Stimulated activated CD8-positive, alpha-beta memory T cell treated with anti-CD3 and anti-CD28 coated beads, Interleukin-2, amount 100 ng/mL, for 1 hour (primary cell): Measurements from ENCODE around the gene MFN2.
"Not testable (repeated sequence)": the region's sequence is repeated elsewhere in the genome, so short reads cannot be mapped to it uniquely, and the experiment has no call there.

Source experiments
- DNase-seq, 2 donors: peaks; one replicate each; pipeline ENCODE4 v3.0.0-alpha.2; 2020; ENCODE audit warnings: low read depth in 2 of 2

The MFN2 gene

DNA sequence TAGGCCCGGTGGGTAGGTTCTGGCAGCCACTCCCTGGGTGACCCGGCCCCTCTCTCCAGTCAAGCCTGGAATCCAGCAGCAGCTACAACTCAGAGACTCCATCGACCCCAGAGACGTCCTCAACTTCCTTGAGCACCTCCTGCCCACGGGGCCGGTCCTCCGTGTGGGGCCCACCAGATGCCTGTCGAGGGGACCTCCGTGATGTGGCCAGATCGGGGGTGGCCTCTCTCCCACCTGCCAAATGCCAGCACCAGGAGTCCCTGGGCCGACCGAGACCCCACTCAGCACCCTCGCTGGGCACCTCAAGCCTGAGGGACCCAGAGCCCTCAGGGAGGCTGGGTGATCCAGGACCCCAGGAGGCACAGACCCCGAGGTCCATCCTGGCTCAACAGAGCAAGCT is 41.8 kb downstream of the MFN2 start:
- no peak for DNase-seq

DNA sequence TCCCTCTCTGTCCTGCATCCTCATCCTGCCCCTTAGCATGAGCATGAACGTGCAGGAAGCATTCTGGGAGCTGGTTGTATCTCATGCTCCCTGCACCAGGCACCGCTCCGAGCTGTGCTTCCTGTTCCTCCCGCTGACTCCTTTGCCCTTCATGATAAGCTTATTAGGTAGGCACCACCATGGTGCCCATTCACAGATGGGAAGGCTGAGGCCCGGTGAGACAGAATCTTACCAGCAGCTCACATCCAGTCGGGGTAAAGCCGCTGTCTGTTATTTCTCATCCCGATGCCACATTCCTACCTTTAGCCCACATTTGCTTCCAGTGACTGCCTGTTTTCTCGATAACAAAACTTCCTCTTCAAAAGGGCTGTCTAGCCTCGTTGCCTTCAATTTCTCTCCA is 46.3 kb downstream of the MFN2 start:
- no peak for DNase-seq

DNA sequence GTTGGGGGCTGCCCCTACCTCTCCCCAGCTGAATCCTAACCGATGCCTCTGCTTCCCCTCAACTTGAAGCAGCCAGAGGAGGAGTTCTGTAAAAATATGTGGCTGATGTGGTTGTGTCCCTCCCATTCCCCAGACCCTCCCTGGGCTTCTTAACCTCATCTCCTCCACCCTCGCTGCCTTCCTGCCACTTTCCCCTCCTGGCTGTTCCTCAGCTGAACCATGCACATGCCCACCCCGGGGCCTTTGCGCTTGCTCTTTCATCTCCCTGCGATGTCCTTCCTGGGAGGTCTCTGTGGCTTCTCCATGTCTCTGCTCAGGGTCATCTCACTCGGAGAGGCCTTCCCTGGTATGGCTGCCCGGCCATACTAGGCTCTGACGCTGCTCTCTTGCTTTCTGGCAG is 48.0 kb downstream of the MFN2 start:
- DNase-seq: no peak

DNA sequence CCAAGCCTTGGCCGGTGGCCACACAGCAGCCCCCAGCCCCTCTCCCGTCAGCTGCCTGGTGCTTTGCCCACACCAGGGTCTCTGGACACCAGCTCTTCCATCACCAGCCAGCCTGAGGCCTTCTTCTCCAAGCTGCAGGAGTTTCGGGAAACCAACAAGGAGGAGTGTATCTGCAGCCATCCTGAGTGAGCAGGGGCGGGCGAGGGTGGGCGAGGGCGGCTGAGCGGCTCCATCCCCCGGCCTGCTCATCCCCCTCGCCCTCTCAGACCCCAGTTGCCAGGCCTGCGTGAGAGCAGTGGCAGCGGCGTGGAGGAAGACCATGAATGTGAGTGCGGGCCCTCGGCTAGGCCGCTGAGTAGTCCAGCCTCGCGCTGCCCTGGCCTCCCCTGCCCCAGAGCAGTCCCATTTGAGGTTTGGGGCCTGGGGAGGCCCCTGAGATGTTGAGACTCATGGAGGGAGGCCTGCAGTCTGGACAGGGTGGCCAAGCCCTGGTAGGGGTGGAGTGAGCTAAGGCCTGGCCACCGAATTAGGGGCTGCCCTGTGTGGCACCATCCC is 48.8 kb downstream of the MFN2 start:
- no peak for DNase-seq

DNA sequence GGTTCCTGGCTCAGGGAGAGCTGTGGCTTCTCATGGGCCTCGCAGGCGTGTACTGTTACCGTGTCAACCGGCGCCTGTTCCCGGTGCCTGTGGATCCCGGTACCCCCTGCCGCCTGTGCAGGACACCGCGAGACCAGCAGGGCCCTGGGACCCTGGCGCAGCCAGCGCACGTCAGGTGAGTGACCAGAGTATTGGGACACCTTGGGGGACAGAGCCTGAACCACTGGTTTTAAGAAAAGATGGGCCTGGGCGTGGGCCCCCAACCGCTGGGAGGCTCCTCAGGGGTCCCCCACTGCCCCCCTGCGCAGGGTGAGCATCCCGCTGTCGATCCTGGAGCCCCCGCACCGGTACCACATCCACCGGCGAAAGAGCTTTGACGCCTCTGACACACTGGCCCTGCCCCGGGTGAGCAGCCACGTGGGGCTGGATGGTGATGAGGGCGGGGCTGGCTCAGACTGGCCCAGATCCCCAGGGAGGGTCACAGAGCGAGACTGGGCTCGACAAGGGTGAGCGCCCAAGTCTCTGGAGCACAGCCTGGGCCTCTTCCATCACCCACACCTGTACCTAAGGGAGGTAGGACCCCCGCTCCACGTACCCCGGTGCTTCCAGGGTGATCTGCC is 49.6 kb downstream of the MFN2 start:
- no peak for DNase-seq

DNA sequence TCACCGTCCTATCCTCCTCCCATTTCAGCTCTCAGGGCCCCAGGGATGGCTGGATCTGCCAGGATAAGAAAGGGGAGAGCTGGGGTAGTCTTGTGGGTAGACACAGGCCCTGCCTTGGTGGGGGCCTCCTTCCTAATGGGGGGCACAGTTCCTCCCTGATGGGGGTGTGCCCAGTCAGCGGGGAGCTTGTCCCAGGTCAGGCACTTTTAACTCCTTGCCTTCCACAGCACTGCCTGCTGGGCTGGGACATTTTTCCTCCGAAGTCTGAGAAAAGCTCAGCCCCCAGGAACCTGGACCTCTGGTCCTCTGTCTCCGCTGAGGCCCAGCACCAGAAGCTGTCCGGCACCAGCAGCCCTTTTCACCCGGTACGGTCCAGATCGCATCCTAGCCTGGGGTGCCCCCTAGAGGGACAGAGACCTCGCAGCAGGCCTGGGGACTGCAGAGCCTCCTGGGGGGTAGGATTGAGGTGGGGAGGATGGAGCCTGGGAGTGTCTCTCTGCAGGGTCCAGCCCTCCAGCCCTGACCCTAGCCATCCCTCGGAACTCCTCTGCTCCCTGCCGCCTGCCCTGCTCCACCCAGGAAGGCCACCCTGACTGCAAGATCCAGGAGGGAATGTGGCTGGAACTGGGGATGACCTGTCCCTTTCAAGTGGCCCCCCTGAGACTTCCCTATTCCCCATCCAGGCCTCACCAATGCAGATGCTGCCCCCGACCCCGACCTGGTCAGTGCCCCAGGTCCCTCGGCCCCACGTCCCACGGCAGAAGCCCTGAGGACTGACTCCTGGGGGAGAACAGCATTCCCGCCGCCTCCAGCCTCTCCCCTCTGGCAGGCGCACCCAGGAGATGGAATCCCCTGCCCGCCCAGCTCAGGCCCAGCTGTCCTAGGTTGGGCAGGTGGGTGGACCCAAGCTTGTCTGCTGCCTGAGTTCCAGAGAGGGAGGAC is 51.1 kb downstream of the MFN2 start:
- DNase-seq: no peak

DNA sequence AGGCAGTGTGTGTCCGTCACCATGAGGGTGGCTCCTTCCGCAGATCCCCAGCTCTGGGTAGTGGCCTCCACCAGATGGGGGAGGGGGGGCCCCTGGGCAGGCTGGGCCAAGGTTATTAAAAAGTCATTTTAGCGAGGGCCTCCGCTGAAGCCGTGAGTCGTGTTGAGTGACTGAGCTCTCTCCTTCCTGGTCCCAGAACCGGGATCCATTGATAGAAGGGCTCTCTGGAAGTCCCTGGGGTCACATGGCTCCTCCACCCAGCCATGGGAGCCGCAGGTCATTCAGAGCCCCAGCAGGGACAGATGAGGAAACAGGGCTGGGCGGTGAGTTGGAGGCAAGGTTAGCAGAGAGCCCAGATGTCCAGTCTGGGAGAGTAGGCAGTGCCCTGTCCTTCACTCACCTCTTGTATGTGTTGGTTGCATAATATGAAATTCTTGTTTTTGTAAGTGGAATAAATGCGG is 51.9 kb downstream of the MFN2 start:
- no peak for DNase-seq

DNA sequence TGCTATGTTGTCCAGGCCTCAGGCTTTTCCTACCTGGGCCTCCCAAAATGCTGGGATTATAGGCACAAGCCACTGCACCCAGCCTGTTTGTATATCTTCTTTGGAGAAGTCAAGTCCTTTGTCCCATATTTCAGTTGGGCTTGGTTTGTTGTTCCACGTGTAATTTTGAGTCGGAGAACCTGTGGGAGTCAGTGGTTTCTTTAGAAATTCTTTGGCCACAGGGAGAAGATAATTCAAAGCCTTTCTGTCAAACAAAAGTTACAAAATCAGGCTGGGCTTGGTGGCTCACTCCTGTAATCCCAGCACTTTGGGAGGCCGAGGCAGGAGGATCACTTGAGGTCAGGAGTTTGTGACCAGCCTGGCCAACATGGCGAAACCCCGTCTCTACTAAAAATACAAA is 53.2 kb downstream of the MFN2 start:
- DNase-seq: not testable (repeated sequence)

DNA sequence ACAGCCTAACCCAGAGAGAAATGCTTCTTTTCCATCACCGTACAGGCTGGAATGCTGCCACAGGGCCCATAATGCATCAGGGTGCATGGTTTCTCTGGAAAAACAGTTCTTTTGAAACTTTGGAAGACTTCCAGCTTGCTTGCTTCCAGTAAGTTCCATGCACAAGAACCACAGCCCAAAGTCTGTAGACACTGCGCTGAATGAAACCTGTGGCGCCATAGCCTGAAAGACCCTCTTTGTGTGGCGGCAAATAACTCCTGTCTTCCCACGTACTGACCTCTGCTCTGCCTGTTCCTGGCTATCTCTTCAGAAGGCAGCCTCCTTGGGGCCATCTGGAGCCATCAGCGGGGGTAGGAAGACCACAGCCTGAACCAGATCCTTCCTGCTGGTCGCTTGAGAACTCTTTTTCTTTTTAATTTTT is 54.1 kb downstream of the MFN2 start:
- DNase-seq: no peak

DNA sequence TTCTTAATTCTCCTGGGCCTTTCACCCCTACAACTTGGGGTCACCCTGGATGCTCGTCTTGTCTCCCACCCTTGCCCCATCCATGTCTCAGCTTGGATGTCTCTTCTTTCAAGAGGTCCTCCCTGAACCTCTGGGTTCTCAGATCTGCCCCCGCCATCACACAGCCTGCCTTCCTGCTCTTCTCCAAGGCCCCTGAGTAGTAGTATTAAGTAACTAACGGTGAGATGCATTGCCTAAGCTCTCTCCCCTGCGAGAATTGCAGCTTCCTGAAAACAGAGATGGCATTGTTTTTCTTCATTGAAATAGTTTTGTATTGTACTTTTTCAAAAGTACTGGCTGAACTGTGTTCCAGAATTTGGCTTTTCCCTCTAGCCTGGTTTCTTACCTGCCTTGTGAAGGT is 55.1 kb downstream of the MFN2 start:
- DNase-seq: no peak

DNA sequence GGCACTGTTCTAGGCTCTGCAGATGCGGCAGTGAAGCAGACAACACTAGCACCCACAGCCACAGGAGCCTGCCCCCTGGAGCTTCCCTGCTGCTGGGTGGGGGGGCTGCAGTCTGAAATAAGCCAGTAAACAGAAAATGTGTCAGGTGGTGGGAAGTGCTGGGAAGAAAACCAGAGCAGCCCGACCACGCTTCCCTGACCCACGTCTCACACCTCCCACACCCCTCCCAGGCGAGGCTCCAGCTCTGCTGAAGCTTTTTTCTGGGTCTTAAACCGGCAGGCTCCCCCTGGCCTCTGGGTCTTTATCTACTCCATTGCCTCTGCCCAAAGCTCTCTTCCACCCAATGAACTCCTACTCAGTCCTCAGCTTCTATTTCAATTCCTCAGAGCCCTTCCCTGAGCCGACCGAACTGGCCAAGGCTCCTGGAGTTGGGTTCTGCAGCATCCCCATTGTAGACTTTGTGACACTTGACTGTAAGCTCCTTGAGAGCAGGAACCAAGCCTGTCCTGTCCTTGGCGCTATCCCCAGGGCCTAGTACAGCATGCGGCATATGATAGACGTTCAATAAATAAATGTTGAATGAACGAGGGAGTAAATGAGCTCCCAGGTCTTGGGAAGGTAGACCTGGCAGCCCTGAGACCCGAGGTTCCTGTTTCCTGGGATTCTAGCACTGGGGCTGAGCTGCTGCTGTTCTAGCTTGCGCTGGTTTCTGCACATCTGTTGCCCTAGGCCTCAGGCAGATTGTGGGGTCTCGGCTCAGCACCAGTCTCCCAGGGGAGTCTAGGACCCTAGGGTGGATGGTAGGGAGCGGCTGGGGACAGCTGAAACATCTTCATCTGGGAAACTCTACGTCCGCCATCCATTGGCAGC is 57.5 kb downstream of the MFN2 start:
- DNase-seq: no peak

DNA sequence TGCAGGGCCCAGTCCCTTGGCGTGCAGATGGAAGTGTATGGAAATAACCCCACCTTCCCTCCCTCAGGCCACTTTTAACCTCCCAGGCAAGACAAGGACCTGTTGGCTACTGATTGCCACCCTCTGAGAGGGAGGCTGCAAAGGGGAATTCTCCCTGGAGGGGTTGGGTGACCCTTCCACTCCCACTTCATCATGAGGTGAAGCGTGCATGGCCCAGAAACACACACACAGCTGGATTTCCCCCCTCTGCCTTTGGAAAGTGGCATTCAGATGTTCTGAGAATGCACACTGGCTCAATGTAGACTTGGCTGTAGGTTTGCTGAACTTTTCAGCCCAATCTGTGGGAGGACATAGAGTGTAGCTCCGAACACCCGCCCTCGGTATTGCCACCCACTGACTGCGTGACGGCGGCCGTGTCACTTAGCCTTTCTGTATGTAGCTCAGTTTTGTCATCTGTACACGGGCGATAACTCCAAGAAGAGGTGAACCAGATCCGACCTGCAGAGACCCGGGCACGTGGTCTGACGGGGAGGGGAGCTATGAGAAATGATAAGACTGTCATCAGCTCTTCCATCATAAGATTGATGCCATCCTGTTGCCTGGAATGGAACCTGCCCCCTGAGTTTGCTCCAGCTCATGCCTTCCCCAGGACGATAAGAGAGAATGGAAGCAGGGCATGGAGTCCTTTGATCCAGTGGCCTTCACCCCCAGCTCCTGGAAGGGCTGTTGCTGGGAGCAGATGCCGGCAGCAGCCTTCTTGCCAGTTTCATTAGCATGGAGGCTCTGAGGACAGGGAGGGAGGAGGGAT is 58.3 kb downstream of the MFN2 start:
- no peak for DNase-seq

DNA sequence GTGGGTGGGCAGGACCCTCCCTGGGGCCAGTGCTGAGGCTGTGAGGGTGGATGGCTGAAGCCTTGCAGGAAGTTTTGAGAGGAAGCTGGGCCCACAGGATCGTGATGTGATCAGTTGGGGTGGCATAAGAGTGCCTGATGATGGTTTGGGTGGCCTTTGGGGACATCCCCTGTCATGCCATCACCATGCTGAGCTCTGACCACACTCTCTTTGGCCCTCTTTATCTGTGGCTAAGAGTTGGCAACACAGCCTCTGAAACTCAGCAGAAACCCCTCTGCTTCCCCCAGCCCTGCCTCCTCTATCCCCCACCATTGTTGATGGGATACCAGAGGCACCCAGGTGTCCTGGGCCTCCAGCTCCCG is 58.9 kb downstream of the MFN2 start:
- DNase-seq: no peak

DNA sequence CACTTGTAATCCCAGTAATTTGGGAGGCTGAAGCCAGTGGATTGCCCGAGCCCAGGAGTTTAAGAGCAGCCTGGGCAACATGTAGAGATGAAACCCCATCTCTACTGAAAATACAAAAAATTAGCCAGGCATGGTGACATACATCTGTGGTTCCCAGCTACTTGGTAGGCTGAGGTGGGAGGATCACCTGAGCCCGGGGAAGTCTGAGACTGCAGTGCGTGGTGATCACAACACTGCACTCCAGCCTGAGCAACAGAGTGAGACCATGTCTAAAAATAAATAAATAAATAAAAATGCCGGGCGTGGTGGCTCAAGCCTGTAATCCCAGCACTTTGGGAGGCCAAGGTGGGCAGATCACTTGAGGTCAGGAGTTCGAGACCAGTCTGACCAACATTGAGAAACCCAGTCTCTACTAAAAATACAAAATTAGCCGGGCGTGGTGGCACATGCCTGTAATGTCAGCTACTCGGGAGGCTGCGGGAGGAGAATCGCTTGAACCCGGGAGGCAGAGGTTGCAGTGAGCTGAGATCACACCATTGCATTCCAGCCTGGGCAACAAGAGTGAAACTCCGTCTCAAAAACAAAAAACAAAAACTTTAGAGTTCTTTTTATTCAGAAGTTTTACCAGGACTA is 59.7 kb downstream of the MFN2 start:
- DNase-seq: not testable (repeated sequence)

DNA sequence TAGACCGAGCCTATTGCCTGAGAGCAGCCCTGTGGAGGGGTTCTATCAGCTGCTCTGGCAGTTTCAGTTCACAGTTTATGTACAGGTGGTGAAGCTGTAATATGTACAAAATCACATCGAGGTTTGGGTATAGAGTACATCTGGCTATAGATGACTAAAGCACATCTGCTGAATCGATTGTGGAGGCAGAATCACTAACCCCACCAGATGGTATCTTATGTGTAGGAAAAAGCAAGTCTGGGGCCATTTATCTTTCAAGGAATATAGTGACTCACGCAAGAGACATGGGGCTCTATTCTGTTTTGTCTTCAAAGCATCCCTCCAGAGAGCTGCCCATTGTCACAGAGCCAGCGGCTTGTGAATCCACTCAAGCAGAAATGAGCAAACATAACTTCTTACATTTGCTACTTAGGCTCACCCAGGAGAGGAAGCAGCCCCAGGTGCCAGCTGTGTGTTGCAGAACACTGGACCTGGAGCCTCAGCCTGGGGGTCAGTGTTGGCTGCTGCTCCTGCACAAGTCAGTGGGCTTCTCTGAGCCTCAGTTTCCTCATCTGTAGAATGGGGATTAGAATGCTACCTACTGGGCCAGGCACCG is 60.3 kb downstream of the MFN2 start:
- no peak for DNase-seq

DNA sequence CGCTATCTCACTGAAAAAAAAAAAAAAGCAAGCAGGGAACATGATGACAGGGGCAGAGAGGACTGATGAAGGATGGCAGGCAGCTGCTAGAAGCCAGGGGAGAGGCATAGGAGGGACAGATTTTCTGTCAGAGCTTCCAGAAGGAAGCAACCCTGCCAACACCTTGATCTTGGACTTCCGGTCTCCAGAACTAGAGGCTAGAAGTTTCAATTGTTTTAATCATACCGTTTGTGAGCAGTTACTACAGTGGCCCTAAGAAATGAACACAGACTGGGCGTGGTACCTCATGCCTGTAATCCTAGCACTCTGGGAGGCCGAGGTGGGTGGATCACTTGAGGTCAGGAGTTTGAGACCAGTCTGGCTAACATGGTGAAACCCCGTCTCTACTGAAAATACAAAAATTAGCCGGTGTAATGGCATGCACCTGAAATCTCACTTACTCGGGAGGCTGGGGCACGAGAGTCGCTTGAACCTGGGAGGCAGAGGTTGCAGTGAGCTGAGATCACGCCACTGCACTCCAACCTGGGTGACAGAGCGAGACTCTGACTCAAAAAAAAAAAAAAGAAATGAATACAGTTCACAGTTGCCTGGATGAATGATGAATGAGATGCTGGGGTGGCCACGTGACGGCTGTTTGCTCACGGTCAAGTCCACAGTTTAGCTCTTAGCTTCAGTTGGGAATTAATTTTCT is 64.1 kb downstream of the MFN2 start:
- not testable (repeated sequence) for DNase-seq

DNA sequence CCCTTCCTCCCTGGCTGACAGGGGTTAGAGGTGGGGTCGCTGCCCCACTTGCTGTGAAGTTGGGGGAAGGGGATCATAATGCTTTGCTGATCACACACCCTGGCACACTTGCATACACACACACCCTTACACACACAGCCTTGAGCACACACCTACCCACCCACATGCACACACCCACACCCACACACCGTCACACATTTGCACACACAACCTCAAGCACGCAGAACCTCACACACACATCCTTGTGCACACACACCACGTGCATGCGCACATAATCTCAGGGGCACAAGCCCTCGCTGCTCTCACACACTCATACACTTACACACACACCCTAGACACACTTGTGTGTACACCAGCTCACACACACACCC is 66.5 kb downstream of the MFN2 start:
- no peak for DNase-seq

DNA sequence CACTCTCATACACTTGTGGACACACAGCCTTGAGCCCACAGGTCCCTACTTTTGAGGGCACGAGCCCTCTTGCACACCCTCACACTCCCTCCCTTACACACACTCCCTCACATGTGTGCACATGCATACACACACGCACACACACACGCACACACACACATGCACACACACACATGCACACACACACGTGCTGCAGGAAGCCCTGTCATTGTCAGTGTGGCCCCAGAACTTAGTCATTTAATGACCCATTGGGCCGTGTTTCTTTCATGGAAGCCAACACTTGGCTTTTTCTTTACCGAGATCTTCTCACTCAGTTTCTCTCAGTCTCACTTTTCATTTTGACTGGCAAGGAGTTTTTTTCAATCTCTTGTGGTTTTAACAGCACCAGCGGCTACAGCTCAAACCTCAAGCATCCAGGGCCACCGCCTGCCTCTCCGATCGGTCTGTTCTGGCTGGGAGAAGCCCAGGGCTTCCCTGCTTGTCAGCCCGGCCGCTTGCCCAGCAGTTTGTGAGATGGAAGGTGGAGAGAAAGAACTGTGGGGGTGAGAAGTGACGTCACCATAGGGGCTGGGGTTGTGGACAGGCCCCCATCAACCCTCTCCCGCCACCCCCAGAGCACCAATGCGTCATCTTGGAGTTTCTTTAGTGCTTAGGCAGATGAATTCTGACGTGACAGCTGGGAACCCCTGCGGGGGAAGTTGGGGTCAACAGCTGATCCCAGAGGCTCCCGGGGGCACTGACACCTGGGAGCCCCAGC is 67.1 kb downstream of the MFN2 start:
- no peak for DNase-seq

DNA sequence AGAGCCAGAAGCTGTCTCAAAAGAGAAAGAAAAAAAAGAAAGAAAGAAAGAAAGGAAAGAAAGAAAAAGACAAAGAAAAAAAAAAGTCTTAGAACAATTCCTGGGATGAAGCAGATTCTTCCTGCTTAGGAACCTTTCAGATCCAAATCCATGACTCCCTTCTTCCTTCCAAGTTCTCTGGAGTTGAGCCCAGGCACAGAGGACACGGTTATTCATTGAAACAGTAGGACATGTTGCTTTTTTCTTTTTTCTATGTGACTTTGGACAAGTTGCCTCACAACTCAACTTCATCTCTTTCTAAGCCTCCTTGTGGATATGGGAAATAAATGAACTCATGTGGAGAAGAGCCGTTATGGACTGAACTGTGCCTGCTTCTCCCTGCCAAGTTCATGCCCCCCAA is 68.1 kb downstream of the MFN2 start:
- DNase-seq: no peak
